HG02852 (cell line): ENCODE results near the gene SLC2A10.

ENCODE experiments used
- ATAC-seq: cut with Tn5 transposase; IDR thresholded peaks from one replicate; pipeline ENCODE4 v1.9.1; 2021; ENCODE audit warnings: mild to moderate bottlenecking, moderate library complexity; ENCODE audit not compliant: unreplicated experiment

Gene SLC2A10

GRCh38 chr20:46724343-46724959 lies 15.0 kb downstream of the SLC2A10 start:
- no peak for ATAC-seq

GRCh38 chr20:46725186-46726165 lies 16.0 kb downstream of the SLC2A10 start:
- ATAC-seq, result no peak

DNA sequence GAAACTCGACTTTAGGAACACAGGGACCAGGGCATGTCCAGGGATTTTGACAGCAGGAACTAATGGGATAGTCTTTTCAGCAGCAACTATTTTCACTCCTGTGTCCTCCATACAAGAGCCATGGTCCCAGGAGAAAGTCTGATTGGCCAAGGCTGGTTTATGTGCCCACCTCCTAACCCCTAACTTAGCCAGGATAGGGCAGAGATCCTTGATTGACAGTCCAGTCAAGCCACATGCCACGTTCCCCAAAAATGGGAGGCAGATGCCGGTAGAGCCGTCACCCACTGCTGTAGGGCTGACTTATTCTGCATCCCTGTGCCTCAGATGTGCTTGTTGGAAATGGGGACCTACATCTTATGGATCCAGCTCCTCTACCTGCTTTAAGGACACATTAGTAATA lies 22.3 kb downstream of the SLC2A10 start:
- no peak for ATAC-seq

DNA sequence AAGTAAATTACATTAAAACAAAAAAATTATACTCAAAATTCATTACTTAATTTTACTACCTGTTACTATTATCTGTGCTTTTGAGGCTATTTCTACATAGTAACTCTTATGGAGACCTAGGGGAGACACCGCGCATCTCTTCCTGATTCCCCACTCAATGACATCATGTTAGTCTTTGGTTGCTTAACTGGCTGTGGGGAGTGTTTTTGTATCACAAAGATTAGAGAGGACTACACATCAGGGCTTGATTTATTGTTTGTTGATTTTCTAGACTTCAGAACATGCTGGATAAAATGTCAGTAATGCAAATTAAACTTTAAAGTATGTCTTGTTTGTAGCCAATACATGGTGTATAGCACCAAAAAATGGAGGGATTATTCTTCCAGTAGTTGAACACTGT lies 26.0 kb downstream of the SLC2A10 start:
- no peak for ATAC-seq

GRCh38 chr20:46739431-46740213 lies 30.2 kb downstream of the SLC2A10 start:
- no peak for ATAC-seq

GRCh38 chr20:46740214-46740609 lies 30.8 kb downstream of the SLC2A10 start:
- no peak for ATAC-seq

DNA sequence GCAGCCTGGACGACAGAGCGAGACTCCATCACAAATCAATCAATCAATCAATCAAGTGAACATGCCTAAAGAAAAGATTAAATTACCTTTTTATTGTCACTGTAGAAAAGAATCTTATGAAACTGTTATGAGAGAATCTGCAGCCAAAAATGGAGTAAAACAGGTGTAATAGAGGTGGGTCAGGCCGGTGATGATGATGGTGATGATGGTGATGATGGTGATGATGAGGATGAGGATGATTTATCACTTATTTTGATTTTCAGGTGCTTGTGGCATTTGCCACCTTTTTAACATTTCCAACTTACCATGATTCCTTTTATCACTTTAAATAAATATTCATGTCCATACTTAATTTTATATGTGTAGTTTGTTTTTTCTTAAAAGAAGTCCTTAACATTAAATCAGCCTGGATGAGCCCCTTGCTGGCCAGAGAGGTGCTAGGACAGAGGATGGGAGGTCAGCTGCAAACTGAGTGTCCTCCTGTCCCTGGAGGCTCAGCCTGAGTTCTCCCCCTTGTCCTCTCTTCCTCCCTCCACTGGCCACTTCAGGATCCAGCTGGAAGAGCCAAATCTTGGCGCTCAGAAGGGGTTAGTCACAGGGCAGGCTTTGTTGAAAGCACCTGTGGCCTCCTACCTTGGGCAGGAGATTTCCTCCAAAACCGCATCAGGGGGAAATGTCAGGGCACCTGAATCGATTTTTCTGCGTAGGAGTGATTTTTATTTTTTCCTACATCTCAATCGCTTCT lies 32.6 kb downstream of the SLC2A10 start:
- no peak for ATAC-seq

- ATAC-seq, result no peak
Measured at GRCh38 chr20:46742669-46743045, 33.2 kb downstream of the SLC2A10 start.

- no peak for ATAC-seq
Measured at GRCh38 chr20:46743088-46743487, 33.6 kb downstream of the SLC2A10 start.

DNA sequence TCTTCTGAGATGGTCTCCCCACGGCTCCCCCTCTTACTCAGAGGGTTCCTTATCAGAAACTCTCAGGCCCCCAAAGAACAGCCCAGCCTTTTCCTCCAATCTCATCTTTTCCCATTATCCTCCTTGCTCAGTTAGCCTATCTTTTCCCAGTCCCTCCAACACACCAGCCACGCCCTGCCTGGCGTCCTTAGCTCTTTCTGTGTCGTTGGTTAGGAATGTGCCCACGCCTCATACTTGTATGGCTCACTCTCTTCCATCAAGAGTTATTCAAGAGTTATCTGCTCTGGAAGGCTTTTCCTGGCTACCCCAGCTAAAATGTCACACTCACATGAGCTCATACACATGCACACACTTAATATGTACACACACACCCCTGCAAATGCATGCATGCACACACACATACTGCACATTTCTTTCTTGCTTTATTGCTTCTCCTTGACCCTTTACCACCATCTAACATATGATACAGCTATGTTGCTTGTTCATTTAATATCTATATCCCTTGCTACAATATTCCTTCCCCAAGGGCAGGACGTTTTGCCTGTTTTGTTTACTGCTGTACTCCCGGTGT lies 37.6 kb downstream of the SLC2A10 start:
- ATAC-seq, result no peak

DNA sequence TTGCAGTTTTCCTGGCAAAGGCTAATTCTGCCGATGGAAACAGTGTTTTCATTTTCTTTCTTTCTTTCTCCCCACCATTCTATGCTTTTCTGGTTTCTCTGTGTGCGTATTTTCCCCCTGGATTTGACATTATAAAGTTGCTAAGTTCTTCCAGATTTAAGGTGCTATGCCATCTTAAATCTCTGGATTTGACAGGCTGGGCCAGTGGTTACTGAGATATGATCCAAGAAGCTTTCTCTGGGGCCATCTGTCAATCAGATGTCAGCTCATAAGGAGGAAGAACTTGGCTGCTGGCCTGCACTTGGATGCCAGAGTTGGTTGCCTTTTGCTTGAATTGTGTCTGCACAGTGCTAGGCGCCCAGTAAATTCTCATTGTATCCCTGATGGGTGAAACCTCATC lies 39.7 kb downstream of the SLC2A10 start:
- ATAC-seq, result no peak

DNA sequence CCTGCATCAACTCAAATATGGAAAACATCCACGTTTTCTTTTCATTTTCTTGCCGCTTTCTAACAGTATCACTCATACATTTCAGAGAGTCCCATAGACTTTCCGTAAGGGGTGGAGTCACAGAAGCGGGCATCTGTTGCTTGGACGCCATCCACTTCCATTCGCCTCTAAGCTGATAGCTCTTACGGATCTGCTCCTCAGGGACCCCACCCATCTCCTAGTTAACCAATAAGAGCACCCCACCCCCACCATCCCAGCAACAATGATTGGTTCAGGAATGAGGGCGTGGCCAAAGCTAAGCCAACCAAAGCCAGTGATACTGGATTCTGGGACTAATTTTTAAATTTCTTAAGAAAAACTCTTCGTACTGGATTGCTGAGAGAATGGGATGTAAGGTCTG lies 42.4 kb downstream of the SLC2A10 start:
- no peak for ATAC-seq

DNA sequence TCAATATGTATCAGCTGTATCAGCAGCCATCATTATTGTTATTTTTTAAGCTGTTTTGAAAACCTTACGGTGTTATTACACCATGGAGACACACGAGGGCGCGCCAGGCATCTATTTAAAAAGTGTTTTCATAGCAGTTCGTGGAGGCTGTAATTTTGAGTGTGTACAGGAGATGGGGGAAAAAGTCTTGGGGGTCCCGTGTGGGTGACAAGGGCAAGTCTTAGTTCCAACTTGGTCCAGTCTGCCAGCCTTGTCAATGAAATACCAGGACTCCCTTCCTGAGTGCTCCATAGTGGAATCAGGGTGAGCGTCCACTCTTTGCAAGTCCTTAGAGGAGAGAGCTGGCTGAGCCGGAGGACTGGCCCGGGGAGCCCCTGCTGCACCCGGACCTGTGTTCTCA lies 43.3 kb downstream of the SLC2A10 start:
- no peak for ATAC-seq

DNA sequence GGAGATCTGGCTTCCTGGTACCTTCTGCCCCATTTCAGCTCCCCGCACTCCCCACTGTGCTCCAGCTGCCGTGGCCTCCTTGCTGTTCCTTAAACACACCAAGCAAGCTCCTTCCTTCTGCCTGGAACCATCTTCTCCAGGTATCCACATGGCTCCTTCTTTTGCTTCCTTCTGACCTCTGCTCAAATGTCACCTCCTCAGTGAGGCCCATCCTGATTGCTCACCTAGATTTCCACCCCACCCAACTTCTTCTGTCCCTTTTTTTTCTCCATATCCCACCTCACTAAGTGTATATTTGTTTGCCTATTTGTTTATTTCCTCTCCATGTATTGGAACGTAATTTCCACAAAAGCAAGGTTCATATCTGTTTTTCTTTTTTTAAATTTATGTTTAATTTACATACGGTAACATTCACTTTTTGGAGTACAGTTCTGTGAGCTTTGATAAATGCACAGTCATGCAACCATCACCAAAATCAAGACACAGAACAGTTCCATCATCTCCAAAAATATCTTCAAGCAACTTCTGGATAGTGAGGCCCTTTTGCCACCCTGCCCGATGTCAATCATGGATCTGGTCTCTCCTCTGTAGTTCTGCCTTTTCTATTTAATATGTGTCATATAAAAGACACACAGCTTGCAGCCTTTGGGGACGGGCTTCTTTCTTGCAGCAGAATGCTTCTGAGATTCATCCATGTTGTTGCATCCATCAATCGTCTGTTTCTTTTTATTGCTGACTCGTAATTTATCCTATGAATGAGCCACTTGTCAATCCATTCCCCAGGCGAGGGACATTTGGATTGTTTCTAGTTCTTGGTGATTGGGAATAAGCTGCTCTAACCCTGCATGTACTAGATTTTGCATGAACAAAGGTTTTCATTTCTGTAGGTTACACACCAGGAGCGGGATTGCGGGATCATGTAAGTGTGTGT lies 46.3 kb downstream of the SLC2A10 start:
- no peak for ATAC-seq

DNA sequence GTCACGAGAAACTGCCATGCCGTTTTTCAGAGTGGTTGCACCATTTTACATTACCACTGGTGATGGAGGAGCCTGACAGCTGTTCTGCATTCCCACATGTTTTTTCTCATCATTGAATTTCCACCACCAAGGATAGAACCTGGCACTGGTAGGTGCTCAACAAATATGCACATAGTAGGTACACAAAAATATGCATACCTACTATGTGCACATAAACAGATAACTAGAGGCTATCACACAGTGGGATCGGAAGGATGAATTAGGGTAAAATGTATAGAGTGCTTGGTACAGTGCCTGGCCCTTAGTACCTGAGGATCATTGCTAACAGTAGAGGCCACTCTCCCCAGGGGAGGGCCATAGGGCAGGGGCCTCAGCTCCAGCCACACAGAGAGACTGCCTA lies 47.0 kb downstream of the SLC2A10 start:
- no peak for ATAC-seq

- ATAC-seq, result no peak
Measured at GRCh38 chr20:46757135-46757534, 47.7 kb downstream of the SLC2A10 start.

DNA sequence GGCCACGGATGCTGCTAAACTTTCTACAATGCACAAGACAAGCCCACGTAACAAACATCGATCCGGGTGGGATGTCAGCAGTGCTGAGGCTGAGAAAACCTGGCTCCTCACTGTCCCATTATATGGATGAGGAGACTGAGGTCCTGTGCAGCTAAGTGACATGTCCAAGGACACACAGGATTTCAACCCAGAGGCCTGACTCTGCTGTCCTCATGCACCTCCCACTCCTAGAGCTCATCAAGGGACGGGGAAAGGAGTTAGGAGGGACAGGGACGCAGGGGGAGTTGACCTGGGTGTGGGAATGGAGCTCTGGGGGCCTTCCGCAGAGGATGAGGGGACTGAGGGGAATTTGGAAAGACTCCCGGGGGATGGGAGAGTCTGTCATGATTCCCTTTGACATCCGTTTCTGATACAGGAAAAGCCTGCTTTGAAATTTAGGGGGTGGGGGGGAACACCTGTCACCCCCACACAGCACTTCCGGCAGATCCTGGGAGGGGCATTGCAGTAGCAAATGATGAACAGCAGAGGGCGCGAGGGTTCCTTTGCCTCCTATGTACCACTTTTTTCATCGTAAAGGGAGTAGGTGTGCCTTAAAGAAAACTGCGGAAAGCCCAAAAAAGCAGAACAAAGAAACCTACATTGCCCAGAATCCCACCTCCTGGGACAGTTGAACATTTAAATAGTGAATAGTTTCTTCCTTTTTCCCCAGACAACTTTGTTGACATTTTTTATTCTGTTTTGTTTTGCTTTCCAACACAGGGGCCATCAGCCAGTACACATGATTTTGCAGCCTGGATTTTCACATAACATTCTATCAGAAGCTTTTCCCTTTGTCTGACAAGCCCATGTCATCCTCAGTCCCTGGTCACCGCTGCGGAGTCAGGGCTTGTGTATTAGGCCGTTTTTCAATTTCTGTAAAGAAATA lies 48.6 kb downstream of the SLC2A10 start:
- no peak for ATAC-seq

GRCh38 chr20:46758929-46759669 lies 49.6 kb downstream of the SLC2A10 start:
- ATAC-seq, result no peak
